Hepatocyte (in vitro differentiated cells): ENCODE measurements around the gene ITPR2. TPM values are rescaled to one million over a fixed set of nuclear protein-coding genes. Genes with fewer than 3 reads are reported as not detected.
"Not testable (repeated sequence)": the region's sequence is repeated elsewhere in the genome, so short reads cannot be mapped to it uniquely, and the experiment has no call there.

Experiments used
- DNase-seq: peaks from one replicate; pipeline ENCODE4 v3.0.0-alpha.2; 2016; ENCODE audit warnings: low spot score
- H2AFZ ChIP-seq: fragments of 200-600 bp; sonication (generic); 2 replicates; pipeline ENCODE4 v1.6.0; 2016; ENCODE audit warnings: antibody characterized with exemption, mild to moderate bottlenecking
- H3K27ac ChIP-seq: fragments of 200-600 bp; sonication (generic); 2 replicates; pipeline ENCODE4 v1.5.1; 2016; ENCODE audit warnings: mild to moderate bottlenecking
- H3K27me3 ChIP-seq: fragments of 200-600 bp; sonication (generic); 2 replicates; pipeline ENCODE4 v1.6.1; 2016
- H3K36me3 ChIP-seq: fragments of 200-600 bp; sonication (generic); replicated peaks from 2 replicates; pipeline ENCODE4 v1.5.1; 2016; ENCODE audit warnings: low read depth; ENCODE audit not compliant: insufficient read depth
- H3K4me1 ChIP-seq: fragments of 200-600 bp; sonication (generic); 2 replicates; pipeline ENCODE4 v1.5.1; 2016; ENCODE audit warnings: mild to moderate bottlenecking, moderate library complexity; ENCODE audit not compliant: insufficient read depth
- H3K4me2 ChIP-seq: fragments of 200-600 bp; sonication (generic); 2 replicates; pipeline ENCODE4 v1.6.0; 2016
- H3K4me3 ChIP-seq: fragments of 200-600 bp; sonication (generic); 2 replicates; pipeline ENCODE4 v1.5.1; 2016; ENCODE audit warnings: mild to moderate bottlenecking
- H3K79me2 ChIP-seq: fragments of 200-600 bp; sonication (generic); 2 replicates; pipeline ENCODE4 v1.6.0; 2017; ENCODE audit warnings: mild to moderate bottlenecking
- H3K9me2 ChIP-seq: fragments of 200-600 bp; sonication (generic); replicated peaks from 2 replicates; pipeline ENCODE4 v1.6.0; 2017; ENCODE audit warnings: mild to moderate bottlenecking; ENCODE audit not compliant: insufficient read depth
- H3K9me3 ChIP-seq: fragments of 200-600 bp; sonication (generic); 2 replicates; pipeline ENCODE4 v1.5.1; 2016; ENCODE audit warnings: low read depth, mild to moderate bottlenecking
- H4K20me1 ChIP-seq: fragments of 200-600 bp; sonication (generic); 2 replicates; pipeline ENCODE4 v1.6.0; 2016; ENCODE audit warnings: mild to moderate bottlenecking; ENCODE audit not compliant: insufficient read depth, poor library complexity, severe bottlenecking
- EZH2 ChIP-seq: fragments of 200-600 bp; sonication (generic); IDR thresholded peaks from 2 replicates; pipeline ENCODE4 v1.6.1; 2016; ENCODE audit warnings: antibody characterized with exemption, mild to moderate bottlenecking, borderline replicate concordance
- EZH2phosphoT487 ChIP-seq: fragments of 200-600 bp; sonication (generic); IDR thresholded peaks from one replicate; pipeline ENCODE4 v1.6.1; 2018; ENCODE audit warnings: antibody characterized with exemption, mild to moderate bottlenecking, low read depth, moderate library complexity; ENCODE audit not compliant: unreplicated experiment, severe bottlenecking
- WGBS: methylation state at CpG from one replicate; pipeline ENCODE4 v1.1.6; 2016; ENCODE audit warnings: low lambda C conversion rate; ENCODE audit errors: missing lambda C conversion rate; 5-methylcytosine and 5-hydroxymethylcytosine counted together
- polyA plus RNA-seq: library from polyadenylated mRNA; unstranded; fragments of >200 nt; fragmentation: Nextera tagmentation; extraction: Ambion mirVana; gene quantifications from 2 replicates; pipeline ENCODE4 v1.2.1, GENCODE V29; 2016
- total RNA-seq: library from RNA; depleted of rRNA; stranded (reverse); fragments of >200 nt; gene quantifications from 2 replicates; pipeline ENCODE4 v1.2.3, GENCODE V29; 2014
- TF ChIP-seq, protein P1 (sequence below): fragments of 200-600 bp; sonication (generic); IDR thresholded peaks from 2 replicates; pipeline ENCODE4 v1.5.1; 2016; ENCODE audit warnings: antibody characterized with exemption, mild to moderate bottlenecking; ENCODE audit not compliant: poor library complexity

ITPR2 gene
- total and polyA plus RNA-seq, 2 experiments from 2014 or later = 22.0 to 51.4 TPM

DNA sequence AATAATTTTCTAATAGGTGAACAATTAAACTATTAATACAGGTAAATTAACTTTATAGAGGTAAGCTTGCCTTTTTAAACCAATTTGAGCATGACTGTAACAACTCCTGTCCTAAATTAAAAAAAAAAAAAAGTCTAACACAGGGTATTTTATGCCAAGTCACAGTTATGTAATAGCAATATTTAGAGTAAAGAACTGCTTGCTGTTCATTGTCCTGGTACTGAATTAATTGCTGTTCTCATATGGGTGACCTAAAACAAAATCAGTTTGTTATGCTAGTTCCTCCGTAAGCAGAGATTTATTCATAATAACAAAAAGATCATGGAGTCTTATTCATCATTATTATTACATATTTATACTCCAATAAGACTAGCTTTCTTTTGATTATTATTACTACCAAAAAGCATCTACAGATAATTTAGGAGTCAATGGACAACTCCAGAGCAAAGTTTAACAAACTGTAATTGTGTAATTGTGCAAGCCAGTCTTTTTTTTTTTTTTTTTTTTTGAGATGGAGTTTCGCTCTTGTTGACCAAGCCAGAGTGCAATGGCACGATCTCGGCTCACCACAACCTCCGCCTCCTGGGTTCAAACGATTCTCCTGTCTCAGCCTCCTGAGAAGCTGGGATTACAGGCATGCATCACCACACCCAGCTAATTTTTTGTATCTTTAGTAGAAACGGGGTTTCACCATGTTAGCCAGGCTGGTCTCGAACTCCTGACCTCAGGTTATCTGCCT lies 98.3 kb downstream of the ITPR2 start:
- no peak overlapping the region for H3K4me2 ChIP-seq
- 97% methylated on average over 8 of the region's 8 CpGs for WGBS
- TF ChIP-seq EZH2phosphoT487 (no peak), EZH2 (no peak)
- TF ChIP-seq, protein P1, sequence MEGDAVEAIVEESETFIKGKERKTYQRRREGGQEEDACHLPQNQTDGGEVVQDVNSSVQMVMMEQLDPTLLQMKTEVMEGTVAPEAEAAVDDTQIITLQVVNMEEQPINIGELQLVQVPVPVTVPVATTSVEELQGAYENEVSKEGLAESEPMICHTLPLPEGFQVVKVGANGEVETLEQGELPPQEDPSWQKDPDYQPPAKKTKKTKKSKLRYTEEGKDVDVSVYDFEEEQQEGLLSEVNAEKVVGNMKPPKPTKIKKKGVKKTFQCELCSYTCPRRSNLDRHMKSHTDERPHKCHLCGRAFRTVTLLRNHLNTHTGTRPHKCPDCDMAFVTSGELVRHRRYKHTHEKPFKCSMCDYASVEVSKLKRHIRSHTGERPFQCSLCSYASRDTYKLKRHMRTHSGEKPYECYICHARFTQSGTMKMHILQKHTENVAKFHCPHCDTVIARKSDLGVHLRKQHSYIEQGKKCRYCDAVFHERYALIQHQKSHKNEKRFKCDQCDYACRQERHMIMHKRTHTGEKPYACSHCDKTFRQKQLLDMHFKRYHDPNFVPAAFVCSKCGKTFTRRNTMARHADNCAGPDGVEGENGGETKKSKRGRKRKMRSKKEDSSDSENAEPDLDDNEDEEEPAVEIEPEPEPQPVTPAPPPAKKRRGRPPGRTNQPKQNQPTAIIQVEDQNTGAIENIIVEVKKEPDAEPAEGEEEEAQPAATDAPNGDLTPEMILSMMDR = no peak
- H2AFZ ChIP-seq = no peak overlapping the region
- no peaks in the 10 kb centered on the region for H3K36me3 ChIP-seq
- no peaks in the 10 kb centered on the region for H3K27me3 ChIP-seq
- H3K9me2 ChIP-seq = no peaks in the 10 kb centered on the region
- H3K4me1 ChIP-seq = no peaks in the 10 kb centered on the region
- DNase-seq = no peak
- peaks cover 9% of the 10 kb centered on the region for H3K9me3 ChIP-seq
- H3K27ac ChIP-seq = no peak overlapping the region
- no peaks in the 10 kb centered on the region for H4K20me1 ChIP-seq
- peaks cover 64% of the 10 kb centered on the region for H3K79me2 ChIP-seq
- no peak overlapping the region for H3K4me3 ChIP-seq

DNA sequence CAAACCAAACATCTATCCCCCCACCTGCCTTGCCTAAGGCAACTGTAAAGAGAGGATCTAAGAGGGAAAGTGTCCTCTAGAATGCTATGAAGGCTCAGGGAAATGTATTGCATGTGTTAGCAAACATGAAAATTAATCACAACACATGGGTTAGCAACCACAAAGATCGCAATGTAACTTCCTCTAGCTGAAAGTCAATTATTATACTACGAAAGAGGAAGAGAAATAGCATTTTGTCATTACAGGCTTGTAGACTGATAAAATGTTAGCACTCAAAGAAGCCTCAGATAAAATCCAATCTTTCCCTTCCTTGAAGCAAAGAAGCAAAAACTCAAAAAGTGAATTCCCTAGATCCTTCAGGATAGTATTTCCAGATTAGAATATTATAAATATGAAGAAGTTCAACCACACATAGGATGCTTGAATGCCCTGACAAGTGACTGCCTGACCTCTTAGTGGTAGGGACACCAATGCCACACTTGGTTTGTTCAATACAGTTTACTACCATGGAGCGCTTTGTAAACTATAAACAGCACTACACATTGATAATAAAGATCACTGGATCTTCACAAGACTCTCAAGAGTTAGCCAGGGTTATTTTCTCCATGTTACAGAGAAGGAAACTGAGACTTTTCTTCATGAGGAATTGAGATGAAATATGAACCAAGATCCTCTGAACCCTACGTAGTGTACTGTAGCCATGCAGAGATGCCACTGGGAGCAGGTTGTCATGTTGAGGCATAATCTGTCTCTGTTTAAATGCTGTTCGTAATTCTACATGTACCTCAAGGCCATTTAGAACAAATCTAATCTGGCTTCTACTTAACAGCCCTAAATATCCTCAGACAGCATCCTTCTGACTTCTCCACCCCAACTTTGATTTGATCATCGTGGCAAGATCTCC lies 100.7 kb downstream of the ITPR2 start:
- H3K9me3 ChIP-seq = no peaks in the 10 kb centered on the region
- no peak for TF ChIP-seq EZH2
- no peaks in the 10 kb centered on the region for H3K27me3 ChIP-seq
- 85% methylated on average over 6 of the region's 6 CpGs for WGBS
- no peak overlapping the region for H3K4me3 ChIP-seq
- H3K79me2 ChIP-seq = peaks cover 49% of the 10 kb centered on the region
- H2AFZ ChIP-seq = no peak overlapping the region
- H3K36me3 ChIP-seq = no peaks in the 10 kb centered on the region
- no peaks in the 10 kb centered on the region for H3K9me2 ChIP-seq
- H3K4me1 ChIP-seq = no peaks in the 10 kb centered on the region
- no peak for DNase-seq
- no peak overlapping the region for H3K27ac ChIP-seq
- H3K4me2 ChIP-seq = no peak overlapping the region
- no peaks in the 10 kb centered on the region for H4K20me1 ChIP-seq

DNA sequence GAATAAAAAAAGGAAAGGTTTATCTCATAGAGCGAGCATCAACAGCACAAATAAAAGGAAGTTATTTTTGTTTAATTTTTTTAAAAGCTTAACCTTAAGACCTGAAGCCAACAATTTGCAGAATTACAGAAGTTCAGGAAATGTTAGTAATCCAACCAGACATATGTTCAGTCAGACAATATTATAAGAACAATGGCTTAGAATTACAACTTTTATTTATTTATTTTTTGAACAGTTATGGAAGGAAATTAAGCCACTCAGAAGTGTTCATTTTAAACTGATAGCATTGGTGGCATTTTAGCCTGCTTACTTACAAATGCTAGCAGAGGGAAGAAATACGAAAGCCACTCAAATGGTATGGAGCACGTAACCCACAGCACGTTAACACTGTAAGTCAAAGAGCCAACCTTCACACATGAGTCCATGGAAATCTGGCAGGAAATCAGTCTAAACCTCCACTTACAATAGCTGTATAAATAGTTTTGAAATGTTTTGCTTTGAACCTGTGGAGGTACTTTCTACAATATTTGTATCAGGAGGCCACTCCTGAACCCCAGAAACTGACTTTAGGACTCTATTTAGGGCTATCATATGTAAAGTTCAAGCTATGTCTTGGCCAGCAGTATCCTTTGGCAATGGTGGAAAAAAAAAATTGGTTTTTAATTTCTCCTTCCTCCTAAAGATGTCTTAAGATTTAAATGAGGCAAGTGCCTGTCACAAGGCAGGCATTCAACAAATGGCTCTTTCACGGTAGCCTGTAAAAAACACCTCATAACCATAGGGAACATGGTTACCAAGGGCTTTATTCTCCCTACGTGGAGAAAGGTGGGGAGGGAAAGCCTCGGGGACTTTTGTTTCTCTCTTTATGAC lies 102.3 kb downstream of the ITPR2 start:
- Histone ChIP-seq H3K9me3 (no peaks in the 10 kb centered on the region), H2AFZ (no peak overlapping the region), H3K79me2 (peaks cover 43% of the 10 kb centered on the region), H3K27ac (no peak overlapping the region), H4K20me1 (no peaks in the 10 kb centered on the region), H3K4me2 (no peak overlapping the region), H3K4me3 (no peak overlapping the region), H3K36me3 (no peaks in the 10 kb centered on the region), H3K4me1 (no peaks in the 10 kb centered on the region), H3K27me3 (no peaks in the 10 kb centered on the region), H3K9me2 (no peaks in the 10 kb centered on the region)
- WGBS = 97% methylated on average over 7 of the region's 7 CpGs
- DNase-seq = no peak
- no peak for TF ChIP-seq EZH2phosphoT487
- no peak for TF ChIP-seq EZH2
- TF ChIP-seq, protein P1 = no peak

DNA sequence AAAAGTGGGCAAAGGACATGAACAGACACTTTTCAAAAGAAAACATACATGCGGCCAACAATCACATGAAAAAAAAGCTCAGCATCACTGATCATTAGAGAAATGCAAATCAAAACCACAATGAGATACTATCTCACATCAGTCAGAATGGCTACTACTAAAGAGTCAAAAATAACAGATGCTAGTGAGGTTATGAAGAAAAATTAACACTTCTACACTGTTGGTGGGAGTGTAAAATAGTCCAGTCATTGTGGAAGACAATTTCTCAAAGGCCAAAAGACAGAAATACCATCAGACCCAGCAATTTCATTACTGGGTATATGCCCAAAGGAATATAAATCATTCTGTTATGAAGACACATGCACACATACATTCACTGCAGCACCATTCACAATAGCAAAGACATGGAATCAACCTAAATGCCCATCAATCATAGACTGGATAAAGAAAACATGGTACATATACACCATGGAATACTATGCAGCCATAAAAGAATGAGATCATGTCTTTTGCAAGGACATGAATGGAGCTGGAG lies 103.8 kb downstream of the ITPR2 start:
- H3K4me3 ChIP-seq, H3K27ac ChIP-seq, H2AFZ ChIP-seq, H3K9me3 ChIP-seq, H3K36me3 ChIP-seq, H3K4me2 ChIP-seq, H3K27me3 ChIP-seq, H3K9me2 ChIP-seq, H4K20me1 ChIP-seq, DNase-seq, H3K4me1 ChIP-seq: not testable (repeated sequence)
- 96% methylated on average over 1 of the region's 1 CpG for WGBS
- peaks cover 46% of the 10 kb centered on the region for H3K79me2 ChIP-seq
